Measurements from ENCODE around the gene PNMA6E.

PNMA6E gene

DNA sequence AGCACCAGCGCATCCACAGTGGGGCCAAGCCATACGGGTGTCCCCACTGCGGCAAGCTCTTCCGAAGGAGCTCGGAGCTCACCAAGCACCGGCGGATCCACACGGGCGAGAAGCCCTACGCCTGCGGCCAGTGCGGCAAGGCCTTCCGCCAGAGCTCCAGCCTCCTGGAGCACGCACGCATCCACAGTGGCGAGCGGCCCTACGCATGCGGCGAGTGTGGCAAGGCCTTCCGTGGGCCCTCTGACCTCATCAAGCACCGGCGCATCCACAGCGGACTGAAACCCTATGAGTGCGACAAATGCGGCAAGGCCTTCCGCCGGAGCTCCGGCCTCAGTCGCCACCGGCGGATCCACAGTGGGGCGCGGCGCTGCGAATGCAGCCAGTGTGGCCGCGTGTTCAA is 53.6 kb downstream of the PNMA6E start:
- no peak for DNase-seq

Measured in stimulated activated CD4-positive, alpha-beta T cell treated with anti-CD3 and anti-CD28 coated beads, Interleukin-4, amount 100 ng/mL, for 24 hours (primary cell).